GOT3 (cell line): Measurements from ENCODE around the gene KDM7A.
"Not testable (repeated sequence)": the region's sequence is repeated elsewhere in the genome, so short reads cannot be mapped to it uniquely, and the experiment has no call there.

Source experiments
- DNase-seq: peaks from one replicate; lab custom pipeline; 2025; ENCODE audit warnings: mixed read lengths; lab: John Stamatoyannopoulos, UW

KDM7A gene

DNA sequence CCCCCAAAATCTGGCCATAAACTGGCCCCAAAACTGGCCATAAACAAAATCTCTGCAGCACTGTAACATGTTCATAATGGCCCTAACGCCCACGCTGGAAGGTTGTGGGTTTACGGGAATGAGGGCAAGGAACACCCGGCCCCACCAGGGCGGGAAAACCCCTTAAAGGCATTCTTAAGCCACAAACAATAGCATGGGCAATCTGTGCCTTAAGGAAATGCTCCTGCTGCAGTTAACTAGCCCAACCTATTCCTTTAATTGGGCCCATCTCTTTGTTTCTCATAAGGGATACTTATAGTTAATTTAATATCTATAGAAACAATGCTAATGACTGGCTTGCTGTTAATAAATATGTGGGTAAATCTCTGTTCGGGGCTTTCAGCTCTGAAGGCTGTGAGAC lies 26.2 kb upstream of the KDM7A start:
- not testable (repeated sequence) for DNase-seq

DNA sequence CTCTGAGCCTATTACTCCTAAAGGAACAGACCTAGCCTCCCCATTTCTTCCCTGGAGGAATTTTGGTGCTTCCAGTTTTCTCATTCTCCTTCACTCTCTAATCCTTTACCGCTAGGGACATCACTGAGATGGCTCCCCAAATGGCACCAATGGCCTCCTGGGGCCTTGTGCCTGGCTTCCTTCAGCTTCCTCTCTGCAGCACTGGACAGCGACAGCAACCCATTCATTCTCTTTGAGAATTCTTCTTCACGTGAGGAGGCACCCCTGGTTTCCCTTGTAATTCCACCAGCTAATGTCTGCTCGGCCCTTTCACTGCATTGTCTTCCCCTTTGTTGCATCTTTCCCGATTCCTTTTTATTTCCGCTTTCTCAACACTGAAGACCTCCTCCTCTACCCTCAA lies 24.6 kb upstream of the KDM7A start:
- no peak for DNase-seq

DNA sequence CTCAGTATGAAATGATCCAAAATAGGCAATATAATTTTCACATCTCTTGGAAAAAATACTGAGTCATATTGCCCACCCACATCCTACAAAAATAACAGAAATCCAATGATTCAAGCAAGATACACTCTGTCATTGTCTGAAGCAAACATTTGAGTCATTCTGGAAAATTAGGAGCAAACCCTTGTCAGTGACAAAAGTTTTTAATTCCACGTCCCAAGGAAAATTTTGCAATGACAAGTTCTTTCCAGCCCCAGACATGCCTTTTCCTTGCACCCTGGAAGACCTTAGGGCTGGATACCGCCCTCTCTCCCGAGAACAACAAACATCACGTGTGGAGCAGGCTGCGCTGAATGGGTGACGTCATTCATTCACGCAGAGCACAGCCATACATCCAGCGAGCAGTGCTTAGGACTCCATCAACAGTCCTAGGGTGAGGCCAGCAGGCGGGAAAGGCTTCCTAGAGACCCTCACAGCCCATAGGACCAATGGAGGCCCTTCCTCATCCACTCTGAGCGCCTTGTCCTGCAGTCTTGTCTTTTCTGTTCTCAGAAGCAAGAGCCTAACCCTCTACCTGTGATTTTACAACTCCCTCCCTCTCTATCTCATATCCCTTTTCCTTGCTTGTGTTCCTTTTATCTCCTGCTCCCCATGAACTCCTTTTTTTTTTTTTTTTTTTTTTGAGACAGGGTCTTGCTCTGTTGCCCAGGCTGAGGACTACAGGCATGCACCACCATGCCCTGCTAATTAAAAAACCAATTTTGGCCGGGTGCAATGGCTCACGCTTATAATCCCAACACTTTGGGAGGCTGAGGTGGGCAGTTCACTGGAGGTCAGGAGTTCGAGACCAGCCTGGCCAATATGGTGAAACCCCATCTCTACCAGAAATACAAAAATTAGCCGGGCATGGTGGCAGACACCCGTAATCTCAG lies 23.5 kb upstream of the KDM7A start:
- peak; percentile 18 for DNase-seq

DNA sequence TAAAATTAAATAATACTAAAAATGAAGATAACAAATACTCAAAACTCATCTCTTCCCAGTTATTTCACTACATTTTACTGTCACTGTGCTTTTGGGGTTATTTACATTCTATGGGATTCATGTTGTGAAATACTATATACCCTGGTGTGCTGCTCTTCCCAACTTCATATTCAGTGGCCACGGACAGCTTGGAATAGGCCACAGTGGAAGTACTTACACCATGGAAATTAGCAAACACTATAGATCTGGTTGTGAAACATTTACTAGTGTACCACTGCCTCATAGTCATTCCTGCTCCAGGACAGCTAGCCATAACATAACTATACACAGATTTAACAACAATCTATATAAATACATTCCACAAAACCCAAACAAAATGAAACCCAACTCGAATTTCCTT lies 21.2 kb upstream of the KDM7A start:
- no peak for DNase-seq

DNA sequence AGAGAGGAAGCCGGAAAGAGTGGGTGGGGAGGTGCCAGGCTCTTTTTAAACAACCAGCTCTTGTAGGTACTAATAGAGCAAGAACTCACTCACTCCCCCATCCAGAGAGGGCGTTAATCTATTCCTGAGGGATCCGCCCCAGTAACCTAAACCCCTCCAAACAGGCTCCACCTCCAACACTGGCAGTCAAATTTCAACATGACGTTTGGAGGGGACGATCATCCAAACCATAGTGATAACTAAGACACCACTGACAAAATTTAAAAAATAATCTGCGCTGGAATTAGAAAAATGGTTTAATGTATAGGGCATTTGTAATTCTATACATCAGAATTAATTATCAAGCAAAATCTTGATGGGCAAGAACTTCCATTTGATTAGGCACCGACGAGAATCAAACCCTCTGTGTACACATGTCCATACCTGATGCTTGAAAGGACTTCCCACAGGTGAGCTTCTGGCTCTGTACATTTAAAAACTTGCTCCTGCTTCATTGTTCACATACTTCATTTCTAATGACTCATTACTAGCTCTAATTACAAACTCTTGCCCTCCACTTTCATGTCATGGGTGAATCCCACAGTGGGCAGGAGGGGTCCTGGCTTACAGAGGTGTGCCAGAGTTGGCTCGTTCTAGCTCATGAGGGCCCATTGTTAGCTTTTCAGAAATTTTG lies 20.6 kb upstream of the KDM7A start:
- DNase-seq, result no peak

DNA sequence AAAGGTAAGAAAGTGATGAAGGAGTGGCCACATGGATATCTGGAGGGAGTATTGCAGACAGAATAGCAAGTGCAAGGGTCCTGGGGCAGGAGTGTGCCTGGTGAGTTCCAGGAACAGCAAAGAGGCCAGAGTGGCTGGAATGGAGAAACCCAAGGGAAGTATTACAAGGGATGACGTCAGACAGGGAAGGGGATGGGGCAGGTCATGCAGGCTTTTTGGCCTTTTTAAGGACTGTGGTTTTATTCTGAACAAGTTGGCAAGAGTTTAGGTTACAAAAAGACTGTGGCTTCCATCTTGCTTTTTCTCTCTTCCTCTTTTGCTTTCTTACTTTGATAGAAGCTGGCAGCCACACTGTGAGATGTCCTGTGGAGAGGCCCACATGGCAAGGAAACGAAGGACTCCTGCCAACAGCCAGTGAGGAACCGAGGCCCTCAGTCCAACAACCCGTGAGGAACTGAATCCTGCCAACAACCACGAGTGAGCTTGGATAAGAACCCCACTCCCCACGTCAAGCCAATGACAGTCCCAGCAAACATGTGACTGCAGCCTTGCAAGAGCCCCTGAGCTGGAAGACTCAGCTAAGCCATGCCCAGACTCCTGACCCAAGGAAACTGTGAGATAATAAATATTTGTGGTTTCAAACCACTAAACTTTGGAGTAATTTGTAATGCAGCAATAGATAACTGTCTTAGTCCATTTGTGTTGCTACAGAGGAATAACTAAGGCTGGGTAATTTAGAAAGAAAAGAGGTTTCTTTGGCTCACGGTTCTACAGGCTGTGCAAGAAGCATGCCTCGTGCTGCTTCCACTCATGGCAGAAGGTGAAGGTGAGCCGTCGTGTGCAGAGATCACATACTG lies 19.8 kb upstream of the KDM7A start:
- DNase-seq, result no peak

DNA sequence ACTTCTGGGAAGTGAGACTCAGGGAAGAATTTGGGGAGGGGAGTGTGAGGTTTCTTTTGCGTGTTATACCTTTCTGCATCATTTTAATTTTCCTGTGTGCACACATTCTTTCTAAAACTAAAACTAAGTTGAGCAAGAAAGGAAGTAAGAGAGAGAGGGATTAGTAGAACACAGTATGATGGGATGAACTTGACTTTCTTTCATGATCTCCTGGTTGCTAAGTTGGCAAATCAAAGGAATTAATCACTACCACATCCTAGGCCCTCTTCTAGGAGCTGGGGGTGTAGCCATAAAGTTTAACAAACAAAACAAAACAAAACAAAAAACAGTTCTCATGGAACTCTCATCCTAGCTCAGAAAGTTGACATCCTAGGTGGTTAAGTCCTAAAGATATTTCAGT lies 19.1 kb upstream of the KDM7A start:
- no peak for DNase-seq

DNA sequence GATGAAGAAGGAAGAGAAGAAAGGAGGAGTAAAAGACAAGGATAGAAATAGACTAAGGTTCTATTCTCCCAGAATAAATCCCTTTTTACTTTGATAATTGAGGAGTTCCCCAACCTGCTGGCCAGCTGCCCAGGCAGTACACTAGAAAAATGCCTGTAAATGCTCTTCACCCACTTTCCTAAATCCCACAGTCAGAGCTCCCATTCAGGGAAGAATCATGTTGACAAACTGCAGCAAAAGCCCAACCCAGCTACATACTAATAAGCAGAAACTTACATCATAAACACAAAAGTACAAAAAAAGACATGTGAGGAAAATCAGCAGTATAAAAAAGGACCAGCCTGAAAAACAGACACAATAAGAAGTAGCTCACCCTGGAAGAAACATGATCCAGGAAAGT lies 15.8 kb upstream of the KDM7A start:
- no peak for DNase-seq

DNA sequence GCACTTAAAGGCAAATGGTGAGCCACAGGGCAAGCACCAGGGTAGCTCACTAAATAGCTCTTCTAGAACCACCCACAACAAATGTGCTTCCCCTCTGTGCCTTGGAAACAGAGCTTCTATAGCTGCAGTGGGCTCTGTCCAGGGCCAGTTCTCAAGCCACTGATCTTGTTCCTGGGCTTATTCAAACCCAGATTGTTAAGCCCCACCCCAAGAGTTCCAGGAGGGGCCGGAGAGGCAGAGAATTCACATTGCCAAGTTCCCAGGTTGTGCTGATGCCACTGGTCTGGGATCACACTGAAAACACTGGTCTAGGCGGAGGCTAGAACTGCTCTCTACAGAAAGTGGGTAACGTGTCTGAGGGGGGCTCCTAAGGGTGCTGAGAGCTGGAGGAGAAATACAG lies 15.4 kb upstream of the KDM7A start:
- no peak for DNase-seq

DNA sequence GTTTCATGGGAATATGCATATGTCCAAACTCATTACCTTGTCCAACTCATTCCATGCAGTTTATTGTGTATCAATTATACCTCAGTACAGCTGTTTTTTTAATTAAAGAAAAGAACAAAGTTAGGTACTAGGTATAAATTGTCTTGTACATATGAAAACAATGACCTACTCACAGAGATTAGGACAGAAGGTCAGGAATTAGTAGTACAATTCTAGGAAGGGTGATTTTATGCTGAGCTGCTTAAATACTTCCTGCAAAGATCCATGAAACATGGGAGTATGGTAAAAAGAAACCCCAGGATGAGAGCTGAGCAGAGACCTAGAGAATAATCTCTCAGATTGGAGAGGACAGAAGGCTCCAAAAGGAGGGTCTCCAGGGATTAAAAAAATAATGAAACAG lies 13.8 kb upstream of the KDM7A start:
- no peak for DNase-seq

DNA sequence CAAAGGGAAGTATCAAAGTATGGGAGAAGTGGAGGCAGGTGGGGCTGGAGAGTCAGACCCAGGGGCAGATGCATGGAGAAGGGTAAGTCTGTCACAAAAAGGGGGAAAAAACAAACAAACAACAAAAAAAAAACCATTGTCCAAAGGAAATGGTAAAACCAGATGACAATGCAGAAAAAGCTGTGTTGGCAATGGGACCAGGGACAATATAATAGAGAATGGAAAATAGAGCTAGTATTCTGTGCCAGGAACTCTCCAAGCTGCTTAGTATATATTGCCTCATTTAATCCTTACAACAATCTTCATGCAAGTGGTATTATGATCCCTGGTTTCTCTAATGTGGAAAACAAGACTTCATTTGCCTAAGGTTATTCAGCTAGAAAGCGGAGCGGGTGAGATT lies 13.1 kb upstream of the KDM7A start:
- DNase-seq, result no peak

DNA sequence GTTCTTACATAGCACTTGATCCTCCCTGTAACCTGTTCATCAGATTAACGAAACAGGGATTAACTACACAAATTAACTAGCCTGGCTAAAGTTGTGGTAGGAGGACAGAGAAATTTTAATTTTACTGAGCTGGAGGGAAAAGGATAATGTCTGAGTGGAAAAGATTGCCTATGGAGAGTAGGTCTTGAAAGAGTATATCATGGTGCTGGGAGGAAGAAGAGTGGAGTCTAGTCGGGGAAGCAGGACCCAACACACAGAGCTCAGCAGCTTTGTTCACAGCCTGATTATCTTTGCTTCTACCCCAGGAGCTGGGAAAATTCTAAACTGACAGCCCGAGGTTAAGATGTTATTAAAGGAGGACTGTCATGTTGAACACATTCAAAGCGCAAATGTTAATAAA lies 6.1 kb upstream of the KDM7A start:
- no peak for DNase-seq

DNA sequence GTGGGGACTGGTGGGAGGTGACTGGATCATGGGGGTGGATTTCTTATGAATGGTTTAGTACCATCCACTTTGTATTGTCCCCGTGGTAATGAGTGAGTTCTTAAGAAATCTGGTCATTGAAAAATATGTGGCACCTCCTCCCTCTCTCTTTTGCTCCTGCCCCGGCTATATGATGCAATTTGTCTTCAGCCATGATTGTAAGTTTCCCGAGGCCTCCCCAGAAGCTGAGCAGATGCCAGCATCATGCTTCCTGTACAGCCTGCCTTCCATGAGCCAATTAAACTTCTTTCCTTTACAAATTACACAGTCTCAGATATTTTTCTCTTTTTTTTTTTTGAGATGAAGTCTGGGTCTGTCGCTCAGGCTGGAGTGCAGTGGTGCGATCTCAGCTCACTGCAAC lies 2.6 kb upstream of the KDM7A start:
- DNase-seq, result no peak

DNA sequence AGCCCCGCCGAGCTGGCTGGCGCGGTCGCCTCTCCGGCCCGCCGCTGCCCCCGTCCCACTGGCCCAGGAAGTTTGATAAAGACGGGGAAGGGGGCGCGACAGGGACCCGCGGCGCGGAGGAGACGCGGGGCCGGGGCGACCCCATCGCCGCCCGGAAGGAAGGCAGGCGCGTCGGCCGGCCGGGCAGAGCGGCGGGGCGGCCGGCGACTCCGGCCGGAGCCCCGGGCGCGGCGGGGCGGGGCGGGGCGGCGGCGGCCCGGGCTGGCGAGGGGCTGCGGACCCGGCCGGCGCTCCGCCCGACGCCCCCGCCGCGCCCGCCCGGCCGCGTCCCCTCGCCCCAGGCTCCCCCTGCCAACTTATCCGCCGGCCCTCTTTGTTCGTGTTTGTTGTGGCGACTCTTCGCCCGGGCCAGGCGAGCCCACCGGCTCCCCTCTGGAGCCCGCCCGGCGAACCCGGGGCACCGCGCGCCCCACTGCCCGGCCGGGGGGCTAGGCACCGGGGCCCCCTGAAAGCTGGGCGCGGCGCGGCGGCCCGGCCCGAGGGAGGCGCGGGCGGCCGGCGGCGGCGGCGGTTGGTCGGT lies 571 bp downstream of the KDM7A start:
- DNase-seq, result no peak

DNA sequence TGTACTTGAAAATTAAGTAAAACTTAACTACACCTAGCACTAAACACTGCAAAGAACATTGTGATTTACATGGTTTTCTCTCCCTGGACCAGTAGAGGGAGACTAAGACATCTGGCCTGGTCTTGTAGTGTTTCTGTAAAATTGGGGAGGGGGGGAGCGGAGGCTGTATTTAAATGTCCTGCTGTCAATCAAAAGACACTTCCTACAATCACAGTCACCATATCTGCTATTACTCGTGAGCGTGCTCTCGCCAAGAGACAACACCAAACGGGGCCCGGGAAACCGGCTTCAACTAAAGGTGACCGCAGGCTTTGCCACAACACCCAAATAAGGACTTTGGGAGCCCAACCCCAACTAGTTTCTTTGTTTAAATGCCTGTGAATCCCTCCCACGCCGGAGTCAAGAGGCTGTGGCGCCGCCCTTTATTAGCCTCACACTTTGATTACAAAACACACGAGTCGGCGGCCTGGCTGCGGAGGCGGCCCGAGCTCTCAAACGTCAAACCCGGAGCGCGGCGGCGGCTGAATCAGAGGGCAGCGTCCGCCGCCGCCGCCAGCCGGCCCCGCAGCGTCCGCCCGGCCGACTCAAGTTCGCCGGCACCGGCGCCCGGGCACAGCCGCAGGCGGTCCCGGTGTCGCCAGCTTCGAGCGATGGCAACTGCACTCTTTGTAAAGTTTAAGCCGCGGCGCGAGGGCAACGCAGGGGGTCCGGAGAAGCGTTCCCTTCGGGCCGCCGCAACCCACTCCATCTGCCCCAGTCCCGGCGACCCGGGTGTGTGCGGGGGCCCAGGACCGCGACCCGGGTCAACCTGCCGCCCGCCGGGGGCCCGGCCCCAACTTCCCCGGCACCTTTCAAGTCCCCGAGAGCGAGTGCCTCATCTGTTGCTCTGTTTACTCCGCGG lies 1.3 kb downstream of the KDM7A start:
- peak; percentile 61 for DNase-seq

DNA sequence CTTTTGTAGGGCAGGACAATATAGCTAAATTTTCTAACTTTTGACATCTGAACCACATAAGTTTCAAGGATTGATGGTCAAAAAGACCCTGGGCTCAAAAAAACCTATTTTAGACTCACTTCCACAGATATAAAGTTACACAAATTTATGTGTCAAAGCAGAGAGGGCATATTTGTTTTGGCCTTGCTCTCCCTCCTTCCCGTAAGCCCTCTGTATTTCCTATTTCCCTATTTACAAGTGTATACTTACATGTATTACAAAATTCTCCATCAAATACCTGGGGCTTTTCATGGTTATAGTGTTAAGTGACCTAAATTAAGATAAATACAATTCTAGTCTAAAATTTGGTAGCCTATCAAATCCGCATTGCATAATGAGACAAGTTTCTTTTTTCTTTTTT lies 2.6 kb downstream of the KDM7A start:
- DNase-seq, result no peak

DNA sequence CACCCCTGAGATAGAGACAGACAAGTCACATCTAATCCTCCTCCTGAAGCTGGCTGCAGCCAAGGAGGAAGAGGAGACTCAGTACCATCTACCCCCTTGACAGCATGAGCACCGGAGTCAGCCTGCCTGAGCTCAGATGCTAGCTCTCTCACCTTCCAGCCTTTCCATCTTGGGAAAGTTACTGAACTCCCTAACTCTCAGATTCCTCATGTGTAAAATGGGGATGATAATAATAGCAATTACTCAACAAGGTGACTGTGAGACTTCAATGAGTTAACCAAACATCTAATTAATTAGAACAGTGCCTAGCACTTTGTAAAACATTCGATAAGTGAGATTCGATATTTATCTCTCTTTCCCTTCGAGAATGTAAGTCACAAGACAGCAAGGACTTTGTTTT lies 6.4 kb downstream of the KDM7A start:
- DNase-seq, result no peak

DNA sequence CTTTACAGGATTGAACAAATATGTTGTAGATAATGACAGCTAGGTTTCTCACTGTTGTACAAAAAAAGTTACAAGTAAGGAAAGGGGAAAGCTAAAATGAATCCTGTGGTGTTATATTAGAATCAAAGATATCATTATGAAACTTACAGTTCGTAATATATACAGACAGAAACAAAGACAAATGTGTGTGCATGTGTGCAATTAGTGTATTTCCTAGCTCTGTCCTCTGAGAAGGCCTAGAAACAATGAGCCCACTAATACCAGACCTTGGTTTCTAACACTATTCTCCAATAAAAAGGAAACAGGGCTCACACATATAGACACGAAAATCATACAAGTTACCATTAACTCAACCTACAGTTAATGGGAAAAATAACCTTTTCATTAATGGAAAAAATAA lies 8.0 kb downstream of the KDM7A start:
- DNase-seq, result no peak

DNA sequence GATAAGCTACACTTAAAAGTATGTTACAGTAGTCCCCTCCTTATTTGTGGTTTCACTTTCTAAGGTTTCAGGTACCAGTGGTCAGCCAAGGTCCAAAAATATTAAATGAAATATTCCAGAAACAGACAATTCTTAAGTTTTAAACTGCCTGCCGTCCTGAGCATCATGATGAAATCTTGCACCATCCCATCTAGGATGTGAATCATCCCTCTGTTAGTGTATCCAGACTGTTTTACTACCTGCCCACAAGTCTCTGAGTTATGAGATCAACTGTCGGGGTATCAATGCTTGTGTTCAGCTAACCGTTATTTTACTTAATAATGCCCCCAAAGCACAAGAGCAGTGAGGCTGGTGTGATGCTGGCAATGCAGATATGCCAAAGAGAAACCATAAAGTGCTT lies 11.4 kb downstream of the KDM7A start:
- no peak for DNase-seq

DNA sequence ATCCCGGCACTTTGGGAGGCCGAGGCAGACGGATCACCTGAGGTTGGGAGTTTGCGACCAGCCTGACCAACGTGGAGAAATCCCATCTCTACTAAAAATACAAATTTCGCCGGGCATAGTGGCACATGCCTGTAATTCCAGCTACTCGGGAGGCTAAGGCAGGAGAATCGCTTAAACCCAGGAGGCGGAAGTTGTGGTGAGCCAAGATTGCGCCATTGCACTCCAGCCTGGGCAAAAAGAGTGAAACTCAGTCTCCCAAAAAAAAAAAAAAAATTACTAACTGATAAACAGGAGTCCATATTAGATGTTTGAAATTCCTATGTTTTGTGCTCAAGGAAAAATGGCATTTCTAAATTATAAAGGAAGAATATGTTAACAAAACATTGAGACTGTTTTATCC lies 14.7 kb downstream of the KDM7A start:
- not testable (repeated sequence) for DNase-seq

DNA sequence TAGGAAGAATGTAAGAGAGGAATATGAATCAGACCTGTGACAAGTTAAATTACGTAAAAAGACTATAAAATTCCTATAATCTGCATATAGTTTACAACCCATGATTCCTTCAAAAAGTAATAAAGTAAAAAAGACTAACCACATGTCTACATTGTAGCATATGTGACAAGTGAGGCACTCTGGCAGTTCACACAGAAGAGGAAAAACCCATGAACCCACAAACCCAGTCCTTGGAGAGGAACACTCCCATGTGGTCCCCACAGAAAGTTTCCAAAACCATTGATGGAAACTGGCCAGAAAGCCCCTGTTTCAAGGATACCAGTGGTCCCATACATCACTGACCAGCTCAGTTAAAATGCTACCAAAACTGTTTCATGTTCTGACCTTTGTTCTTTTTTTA lies 15.7 kb downstream of the KDM7A start:
- no peak for DNase-seq
